Measurements from ENCODE around the gene UQCC2.

Gene UQCC2

DNA sequence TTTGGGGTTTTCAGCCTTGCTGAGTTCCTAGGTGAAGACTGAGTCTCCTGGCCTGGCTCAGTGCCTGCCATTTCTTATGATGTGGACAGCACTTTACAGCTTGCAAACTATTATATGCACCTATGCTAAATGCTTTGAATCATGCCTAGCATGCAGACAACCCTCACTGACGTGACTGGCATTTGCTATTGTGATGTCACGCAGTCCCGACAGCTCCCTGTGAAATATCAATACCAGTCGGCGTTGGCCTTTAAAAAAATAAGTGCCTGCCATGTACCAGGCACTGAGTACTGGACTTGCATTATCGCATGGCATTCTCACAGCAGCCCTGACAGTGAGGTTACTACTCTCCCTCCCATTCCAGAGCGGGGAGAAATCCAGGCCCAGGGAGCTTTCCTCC lies 35.5 kb downstream of the UQCC2 start:
- DNase-seq, result no peak

DNA sequence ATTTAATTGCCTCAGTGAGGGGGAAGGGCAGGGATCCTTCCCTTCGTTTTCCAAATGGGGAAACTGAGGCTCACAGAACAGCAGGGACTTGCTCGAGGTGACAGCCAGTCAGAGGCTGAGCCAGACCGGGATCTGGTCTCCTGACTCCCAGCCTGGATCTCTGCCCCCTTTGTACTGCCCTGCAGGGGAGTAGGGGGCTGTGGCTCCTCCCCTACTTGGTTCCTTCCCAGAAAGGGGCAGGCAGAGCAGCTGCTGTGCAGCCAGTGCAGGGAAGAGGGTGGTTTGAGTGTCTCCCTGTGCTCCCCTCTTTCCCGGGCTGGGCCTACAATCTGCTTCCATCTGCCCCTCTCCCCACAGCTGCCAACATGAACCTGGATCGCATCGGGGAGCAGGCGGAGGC lies 37.6 kb downstream of the UQCC2 start:
- DNase-seq, result no peak

DNA sequence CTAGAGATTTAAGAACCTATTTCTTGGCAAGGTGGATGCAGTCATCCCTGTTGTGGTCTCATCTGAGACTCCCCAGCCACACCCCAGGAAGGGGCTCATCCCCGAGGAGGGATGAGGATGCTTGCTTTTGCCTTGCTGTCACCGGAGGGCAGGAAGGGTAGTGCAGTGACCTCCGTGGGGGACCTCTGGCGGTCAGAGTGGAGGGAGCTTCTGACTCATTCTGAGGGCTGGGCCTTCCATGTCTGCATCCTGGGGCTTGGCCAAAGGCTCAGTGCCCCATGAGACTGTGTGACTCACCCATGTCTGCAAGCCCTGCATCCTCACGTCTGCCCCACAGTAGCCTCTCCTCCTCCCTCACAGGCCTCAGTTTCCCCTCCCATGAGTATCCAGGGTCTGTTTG lies 38.7 kb downstream of the UQCC2 start:
- DNase-seq, result peak in 1 of 14 donors; percentile 41

DNA sequence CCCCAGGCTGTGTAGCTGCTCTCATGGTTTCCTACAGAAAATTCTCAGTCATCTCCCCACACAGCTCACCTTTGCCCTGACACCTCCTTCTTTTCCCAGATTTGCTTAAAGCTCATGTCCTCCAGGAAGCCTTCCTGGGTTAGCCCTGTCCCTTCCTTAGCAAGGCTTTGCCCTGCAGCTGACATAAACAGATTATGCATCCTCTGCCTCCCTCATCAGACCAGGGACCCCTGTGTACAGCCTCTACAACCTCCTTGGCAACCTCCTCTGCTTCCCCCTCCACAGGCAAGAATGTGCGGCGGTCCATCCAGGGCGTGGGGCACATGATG lies 39.8 kb downstream of the UQCC2 start:
- DNase-seq, result no peak

DNA sequence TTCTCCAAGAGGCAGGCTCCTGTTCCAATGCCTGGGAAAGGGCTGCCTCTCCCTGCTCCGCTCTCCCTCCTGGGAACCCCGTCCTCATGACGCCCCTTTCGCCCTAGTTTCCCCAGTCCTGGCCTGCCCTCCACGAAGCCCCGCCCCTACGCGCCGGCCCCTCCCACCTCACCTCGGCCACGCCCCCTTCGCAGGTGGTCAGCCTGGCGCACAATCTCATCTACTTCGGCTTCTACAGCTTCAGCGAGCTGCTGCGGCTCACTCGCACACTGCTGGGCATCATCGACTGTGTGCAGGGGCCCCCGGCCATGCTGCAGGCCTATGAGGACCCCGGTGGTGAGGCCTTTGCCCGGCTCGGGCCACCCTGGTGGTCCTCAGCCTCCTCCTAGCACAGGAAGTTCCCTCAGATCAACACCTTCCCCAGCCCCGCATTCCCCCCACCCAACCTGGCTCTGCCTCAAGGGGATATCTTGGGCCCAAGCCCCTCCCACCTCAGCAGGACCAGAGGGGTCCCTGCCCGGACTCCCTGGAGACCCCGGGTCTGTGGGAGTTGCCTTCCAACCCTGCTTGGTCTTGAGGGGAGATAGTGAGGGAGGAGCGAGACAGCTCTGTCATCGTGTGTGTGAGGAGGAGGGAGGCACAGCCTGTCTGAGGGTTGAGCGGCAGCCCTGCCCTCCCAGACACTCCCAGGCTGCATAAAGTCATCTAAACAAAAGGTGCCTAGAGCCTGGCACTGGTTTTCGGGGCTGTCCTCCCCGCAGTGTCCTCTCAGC lies 40.3 kb downstream of the UQCC2 start:
- DNase-seq, result no peak

DNA sequence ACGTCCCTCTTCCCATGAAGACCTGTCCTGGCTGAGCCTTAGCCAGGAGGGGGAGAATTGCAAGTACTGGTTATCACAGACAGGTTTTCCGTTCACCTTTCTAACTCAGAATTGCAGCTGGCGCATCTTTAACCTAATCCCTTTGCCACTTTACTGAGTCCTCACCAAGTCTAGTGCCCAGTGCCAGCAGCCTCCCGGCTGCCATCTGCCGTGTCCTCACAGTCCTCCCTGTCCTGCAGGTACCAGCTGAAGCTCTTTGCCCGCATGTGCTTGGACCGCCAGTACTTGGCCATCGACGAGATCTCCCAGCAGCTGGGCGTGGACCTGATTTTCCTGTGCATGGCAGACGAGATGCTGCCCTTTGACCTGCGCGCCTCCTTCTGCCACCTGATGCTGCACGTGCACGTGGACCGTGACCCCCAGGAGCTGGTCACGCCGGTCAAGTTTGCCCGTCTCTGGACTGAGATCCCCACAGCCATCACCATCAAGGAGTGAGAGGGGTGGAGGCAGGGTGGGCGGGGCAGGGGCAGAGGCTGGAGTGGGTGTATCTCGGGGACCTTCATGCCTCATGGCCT lies 41.3 kb downstream of the UQCC2 start:
- peak in 1 of 14 donors; percentile 65 for DNase-seq

DNA sequence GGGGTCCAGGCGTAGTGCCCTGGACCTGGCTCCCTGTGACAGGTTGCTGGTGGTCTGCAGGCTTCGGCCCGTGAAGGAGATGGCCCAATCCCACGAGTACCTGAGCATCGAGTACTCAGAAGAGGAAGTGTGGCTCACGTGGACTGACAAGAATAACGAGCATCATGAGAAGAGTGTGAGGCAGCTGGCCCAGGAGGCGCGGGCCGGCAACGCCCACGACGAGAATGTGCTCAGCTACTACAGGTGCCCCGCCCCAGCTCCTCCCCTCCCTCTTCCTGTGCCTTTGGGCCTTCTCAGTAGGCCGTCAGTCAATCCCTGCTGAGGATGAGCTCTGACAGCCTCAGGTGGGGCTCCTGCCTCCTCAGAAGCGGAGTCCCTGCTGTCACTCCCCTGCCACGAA lies 42.6 kb downstream of the UQCC2 start:
- DNase-seq, result no peak

DNA sequence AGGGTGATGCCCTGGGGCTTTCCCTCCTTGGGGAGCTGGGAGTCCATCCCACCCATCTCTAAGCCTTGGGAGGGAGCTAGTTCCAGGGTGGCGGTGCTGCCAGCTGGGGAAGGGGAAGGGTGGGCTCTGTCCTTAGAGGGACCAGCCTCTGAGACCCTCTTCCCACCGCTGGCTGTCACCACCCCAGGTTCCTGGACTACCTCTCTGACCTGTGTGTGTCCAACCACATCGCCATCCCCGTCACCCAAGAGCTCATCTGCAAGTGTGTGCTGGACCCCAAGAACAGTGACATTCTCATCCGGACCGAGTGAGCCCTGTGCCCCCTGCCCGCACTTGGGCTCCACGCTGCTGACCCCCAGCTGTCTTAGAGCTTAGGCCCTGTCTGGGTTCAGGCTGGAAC lies 43.2 kb downstream of the UQCC2 start:
- no peak for DNase-seq

DNA sequence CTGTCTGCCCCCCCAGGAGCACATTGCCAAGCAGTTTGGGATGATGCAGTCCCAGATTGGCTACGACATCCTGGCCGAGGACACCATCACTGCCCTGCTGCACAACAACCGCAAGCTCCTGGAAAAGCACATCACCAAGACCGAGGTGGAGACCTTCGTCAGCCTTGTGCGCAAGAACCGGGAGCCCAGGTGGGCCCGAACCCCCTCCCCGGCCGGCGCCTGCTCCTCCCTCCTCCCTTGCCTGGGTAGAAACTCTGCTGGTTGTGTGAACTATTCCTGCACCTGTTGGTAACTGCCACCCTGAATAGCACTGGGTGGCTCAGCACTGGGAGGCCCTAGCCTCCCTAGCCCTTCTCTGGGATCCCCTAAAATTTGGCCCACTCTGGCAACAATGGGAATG lies 43.7 kb downstream of the UQCC2 start:
- DNase-seq, result no peak

DNA sequence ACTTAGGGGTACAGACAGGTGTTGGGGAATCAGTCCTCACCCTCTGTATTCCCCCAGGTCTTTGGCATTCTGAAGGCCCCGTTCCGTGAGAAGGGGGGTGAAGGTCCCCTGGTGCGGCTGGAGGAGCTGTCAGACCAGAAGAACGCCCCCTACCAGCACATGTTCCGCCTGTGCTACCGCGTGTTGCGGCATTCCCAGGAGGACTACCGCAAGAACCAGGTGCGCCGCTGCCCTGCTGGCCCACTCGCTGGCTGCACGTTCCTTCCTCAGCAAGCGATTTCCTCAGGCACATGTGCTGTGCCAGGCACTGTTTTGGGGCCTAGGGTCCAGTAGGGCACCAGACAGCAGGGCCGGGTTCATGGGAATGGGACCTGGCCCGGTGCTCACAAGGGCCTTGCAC lies 44.4 kb downstream of the UQCC2 start:
- no peak for DNase-seq

DNA sequence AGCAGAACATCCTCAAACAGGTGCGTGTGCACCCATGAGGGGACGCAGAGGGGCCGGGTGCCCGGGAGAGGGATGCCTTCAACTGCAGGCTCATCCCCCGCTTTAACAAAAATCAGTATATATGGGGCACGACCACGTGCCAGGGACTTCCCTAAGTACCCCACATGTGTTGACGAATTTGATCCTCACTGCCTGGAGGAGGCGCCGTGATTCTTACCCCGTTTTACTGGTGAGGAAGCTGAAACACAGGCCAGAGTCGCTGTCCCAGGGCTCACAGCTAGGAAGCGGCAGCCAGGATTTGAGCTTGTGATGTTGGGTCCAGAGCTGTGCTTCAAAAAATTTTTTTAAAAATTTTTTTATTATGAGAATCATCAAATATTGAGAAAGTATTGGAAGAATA lies 45.5 kb downstream of the UQCC2 start:
- DNase-seq, result no peak

DNA sequence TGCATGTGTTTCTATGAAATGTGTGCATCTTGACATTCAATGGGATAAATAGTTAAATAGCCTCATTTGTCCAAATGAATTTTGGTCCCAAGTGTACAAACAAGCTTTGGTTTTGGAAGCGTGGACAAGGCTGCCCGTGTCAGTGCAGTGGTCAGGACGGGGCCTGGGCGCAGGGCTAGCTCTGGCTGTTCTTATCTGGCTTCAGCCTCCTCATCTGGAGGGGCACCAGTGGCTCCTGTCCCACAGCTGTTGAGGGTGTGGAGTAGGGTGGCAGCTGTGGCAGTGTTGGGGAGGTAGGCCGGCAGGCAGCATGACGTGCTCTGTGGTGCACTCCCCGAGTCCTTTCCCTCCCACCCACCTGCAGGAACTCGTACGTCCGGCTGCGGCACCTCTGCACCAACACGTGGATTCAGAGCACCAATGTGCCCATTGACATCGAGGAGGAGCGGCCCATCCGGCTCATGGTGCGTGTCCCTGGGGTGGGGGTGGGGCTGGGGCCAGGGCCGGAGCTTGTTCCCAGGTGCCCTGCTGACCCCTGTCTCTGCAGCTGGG lies 46.9 kb downstream of the UQCC2 start:
- DNase-seq, result no peak

DNA sequence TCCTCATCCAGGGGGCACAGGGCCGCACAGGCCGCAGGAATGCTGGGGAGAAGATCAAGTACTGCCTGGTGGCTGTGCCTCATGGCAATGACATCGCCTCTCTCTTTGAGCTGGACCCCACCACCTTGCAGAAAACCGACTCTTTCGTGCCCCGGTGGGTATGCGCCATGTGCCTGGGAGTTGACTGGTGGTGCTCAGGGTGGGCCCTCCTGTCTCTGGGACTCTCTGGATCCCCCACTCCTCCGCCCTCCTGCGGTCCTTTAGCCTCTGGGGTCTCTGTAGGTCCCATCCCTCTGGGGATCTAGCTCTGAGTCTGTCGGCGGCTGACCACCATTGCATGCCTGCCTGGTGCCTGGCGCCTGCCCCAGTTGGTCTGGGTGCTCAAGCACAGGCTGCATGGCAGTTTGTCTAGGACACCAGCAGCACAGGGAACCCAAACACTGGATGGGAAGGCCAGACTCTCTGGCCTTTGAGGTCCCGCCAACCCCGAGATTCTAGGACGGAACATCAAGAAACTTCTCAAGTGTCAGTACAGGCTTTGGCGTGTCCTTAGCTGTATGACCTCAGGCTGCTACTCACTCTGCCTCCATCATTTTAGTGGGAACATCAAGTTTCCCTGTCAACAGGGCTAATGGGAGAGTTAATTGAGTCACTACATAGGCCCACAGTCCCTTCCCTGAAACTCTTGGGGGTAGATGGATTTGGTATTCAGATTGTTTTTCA lies 47.6 kb downstream of the UQCC2 start:
- DNase-seq, result no peak

DNA sequence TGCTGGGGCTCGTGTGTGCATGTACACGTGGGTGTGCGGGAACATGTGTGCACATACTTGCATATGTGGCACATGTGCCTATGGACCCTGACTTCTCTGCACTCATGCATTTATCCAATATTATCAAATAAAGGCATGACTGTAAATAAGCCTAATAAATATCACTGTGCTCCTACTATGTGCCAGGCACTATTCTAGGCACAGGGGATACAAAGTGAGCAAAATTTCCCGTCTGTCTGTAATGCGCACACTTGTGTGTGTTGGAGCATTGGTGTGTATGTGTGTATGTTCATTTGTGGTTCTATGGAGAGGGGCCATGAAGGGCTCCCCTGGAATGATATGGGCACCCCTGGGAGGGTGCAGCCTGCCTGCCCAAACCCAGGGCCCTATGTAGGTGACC lies 48.5 kb downstream of the UQCC2 start:
- DNase-seq, result no peak

DNA sequence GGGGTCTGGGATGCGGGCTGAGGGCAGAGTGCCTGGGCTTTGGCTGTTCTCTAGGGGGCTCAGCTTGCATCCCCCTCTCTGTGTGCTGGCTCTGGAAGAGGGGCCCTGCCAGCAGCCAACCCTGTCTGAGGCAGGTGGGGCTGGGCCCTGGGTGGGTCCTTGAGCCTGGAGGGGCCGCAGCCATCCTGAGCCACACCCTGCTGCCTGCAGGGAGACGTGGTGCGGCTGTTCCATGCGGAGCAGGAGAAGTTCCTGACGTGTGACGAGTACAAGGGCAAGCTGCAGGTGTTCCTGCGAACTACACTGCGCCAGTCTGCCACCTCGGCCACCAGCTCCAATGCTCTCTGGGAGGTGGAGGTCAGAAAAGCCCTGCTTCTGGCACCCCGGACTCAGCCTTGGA lies 49.2 kb downstream of the UQCC2 start:
- DNase-seq, result no peak

DNA sequence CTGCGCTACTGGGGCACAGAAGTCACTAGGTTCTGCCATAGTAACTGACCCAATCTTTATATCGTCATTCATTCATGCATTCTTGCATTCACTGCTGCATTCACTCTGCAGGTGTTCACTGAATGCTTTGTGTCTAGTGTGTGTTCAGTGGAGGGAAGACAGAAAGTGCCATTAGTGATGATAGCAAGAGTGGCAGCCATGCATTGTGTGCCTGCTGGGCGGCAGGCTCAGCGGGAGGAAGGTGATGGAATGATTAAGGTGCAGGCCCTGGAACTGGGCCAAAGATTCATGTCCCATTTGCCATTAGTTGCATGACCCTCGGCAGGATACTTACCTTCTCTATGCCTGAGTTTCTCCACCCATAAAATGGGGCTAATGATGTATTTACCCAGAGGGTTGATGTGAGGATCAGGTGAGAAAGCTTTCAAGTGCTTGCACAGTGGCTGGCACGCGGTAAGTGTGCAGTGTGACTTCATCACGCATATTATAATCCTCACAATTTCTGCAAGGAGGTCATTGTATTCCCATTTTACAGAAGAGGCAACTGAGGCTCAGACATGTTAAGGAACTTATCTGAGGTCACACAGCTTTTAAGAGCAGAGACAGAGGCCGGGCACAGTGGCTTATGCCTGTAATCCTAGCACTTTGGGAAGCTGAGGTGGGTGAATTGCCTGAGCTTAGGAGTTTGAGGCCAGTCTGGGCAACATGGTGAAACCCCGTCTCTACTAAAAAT lies 50.2 kb downstream of the UQCC2 start:
- no peak for DNase-seq

DNA sequence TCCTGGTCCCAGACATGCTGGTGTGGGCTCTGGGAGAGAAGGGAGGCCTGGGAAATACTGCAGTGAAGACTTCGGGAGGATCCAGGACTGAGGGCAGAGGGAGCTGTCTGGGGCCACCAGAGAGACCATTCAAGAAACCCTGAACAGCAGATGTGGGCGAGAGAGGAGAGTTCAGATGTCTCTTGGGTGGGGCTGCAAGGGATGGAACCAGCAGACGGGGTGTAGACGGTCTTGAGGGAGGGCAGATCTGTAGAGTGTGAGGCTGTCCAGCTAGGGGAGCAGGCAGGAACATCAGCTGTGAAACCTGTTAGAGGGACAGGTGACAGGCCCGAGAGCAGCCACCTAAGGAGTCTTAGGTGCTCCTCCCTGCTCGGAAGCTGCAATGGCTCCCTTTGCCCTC lies 51.5 kb downstream of the UQCC2 start:
- DNase-seq, result no peak

DNA sequence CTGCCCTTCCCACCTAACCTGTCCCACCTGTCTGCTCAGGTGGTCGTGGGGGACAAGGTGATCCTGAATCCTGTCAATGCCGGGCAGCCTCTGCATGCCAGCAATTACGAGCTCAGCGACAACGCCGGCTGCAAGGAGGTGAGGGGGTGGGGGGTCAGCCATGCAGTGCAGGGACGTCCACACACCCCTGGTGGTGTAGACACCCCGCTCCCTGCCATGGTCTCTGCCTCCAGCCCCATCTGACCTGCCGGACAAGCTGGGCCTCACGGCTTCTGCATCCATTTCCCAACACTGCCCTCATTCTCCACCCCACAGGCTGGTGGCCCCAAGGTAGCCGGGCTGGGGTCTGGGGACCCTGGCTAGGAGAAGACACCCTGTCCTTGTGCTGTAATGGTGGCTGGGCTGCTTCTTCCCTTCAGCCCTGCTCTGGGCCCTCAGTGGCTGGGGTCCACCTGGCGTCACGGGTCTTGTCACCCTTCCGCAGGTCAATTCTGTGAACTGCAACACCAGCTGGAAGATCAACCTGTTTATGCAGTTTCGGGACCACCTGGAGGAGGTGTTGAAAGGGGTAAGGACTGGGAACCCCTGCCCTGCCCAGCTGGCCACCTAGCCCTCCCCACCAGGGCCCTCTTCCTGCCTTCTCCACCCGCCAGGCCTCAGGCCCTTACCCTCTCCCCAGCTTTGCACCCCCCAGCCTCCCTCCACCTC lies 52.4 kb downstream of the UQCC2 start:
- DNase-seq, result no peak

DNA sequence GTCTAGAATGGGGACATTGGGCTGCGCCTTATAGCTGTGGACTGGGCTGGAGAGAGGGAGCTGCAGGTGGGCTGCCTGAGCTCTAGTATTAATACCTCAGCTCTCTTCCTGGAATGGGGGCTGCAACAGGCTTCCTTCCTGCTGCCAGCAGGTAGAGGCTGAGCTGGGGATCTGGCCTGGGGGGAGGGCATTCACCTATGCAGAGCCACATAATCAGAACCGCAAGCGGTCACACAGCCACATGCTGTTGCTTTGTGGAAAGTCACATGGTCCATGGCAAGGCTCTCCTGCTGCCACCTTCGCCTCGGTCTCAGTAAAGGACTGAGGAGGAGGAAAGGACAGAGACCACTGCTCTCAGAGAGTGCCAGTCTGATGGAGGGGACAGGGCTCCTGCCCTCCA lies 54.7 kb downstream of the UQCC2 start:
- DNase-seq, result no peak

DNA sequence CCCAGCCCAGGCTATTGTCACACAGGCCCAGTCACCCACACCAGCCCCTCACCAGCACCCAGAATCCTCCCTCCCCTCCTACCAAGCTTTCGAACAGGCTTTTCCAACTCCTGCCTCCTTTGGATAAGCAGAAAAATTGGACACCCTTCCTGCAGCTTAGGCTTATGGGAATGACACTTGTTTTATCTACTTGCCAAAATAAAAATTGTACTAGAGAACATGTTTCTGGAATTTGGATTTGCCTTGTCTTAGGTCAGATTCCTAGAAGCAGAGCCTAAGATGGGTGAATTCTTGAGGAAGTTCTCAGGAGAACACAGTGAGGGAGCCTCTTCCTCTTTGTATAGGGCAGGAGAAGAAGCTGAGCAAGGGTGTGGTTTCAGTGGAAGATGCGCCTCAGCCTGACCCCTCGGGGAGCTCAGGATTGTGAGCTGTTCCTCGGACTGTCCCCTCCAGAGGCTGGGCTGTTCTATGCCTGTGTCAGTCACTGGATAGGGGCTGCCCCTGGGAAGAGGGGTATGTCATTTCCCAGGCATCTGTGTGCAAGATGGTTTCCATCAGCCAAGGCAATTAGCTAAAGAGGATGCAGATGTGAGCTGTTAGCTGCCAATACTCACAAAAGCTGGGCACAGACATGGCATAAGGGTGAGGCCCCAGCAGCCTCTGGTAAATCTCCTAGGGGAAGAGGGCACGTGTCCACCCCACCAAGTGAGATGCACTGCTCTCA lies 56.5 kb downstream of the UQCC2 start:
- DNase-seq, result no peak

DNA sequence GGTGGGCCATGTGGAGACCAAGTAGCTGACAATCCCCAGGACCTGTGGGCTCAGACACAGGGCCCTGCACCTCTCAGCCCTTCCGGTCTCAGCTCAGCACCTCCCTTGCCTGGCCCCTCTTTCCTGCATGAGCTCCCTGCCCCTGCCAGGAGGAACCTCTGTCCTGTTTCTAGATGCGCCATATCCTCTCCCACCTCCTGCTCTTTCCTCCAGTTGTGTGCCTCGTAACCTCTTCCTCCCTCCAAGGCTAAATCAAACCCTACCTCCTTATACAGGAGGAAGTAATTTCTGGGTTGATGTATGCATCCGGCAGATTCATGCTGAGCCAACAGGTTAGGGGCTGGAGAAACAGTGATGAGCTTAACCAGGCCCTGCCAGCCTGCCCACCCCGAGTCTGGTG lies 59.5 kb downstream of the UQCC2 start:
- no peak for DNase-seq

DNA sequence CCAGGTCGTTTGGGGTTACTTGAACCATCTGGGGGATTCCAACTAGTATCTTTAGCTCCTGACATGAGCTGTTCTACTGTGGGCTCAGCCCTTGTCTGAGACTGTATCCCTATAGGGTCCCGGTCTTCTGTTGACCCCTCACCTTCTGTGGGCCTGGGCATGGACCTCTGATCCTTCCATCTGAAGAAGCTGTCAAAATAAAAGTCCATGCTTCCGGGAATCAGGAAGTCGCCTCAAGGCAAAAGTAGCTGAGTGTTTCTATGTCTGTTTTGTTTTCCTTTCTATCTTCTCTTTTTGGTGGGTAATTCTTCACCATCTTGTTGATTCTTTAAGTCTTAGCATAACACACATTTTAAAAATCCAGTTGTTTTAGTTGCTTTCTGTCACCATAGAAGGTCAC lies 60.1 kb downstream of the UQCC2 start:
- DNase-seq, result no peak

Measured in C1 segment of cervical spinal cord (tissue), 14 donors.